ENCODE data around the gene KDM2A. TPM values are rescaled to one million over a fixed set of nuclear protein-coding genes. Genes with fewer than 3 reads are reported as not detected.

The KDM2A gene
- total RNA-seq, 2 donors from 2014 or later, result 40.1 to 130 TPM

- H3K9me3 ChIP-seq, result no peaks in the 10 kb centered on the region
- no peaks in the 10 kb centered on the region for H3K27me3 ChIP-seq (replicated peaks; ENCODE audit: insufficient read depth)
- no peaks in the 10 kb centered on the region for H3K36me3 ChIP-seq
- peaks cover 0 to 14% of the 10 kb centered on the region in 2 donors for H3K4me1 ChIP-seq (ENCODE audit: control insufficient read depth in 1 of 2, low read depth in 2 of 2)
- ATAC-seq (ENCODE audit: insufficient number of reproducible peaks, low FRiP score, low read depth) (no peak), DNase-seq (ENCODE audit: low spot score) (no peak)
- no peak overlapping the region for H3K4me3 ChIP-seq
- TF ChIP-seq CTCF (IDR thresholded peaks at IDR 0.05), result no peak
- no peak overlapping the region for H3K27ac ChIP-seq
Measured at GRCh38 chr11:67111261-67111660, 7.8 kb upstream of the KDM2A start.

DNA sequence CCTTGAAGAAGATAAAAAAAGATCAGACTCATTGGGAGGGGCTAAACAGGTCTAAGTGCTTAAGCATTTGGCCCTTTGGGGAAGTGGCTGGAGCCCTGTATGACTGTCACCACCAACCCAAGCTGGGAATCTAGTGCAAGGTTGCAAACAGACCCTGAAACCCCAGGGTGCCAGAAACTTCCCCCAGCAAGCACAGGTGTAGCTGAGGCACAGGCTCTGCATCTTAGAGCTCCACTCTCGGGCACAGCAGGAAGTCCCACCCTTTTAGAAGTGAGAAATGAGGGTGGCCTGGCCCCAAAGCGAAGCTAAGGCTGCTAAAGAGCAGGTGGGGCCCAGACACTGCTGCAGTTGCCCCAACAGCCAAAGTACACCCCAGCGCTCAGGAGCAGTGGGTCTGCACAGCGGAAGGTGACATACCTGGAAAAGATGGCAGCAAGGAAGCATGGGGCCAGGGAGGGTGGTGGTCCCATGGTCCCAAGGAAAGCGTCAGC lies 5.8 kb upstream of the KDM2A start:
- Histone ChIP-seq H3K27ac (no peak overlapping the region), H3K9me3 (no peaks in the 10 kb centered on the region), H3K36me3 (no peaks in the 10 kb centered on the region), H3K4me3 (no peak overlapping the region), H3K27me3 (replicated peaks; ENCODE audit: insufficient read depth) (no peaks in the 10 kb centered on the region), H3K4me1 (ENCODE audit: control insufficient read depth in 1 of 2, low read depth in 2 of 2) (peaks cover 0 to 17% of the 10 kb centered on the region in 2 donors)
- ATAC-seq (ENCODE audit: insufficient number of reproducible peaks, low FRiP score, low read depth), result no peak
- DNase-seq (ENCODE audit: low spot score), result no peak
- TF ChIP-seq CTCF (IDR thresholded peaks at IDR 0.05), result no peak

- TF ChIP-seq CTCF (IDR thresholded peaks at IDR 0.05), result no peak
- Histone ChIP-seq H3K36me3 (no peaks in the 10 kb centered on the region), H3K4me1 (ENCODE audit: control insufficient read depth in 1 of 2, low read depth in 2 of 2) (peaks cover 0 to 18% of the 10 kb centered on the region in 2 donors)
Measured at GRCh38 chr11:67114275-67114896, 4.7 kb upstream of the KDM2A start.

GRCh38 chr11:67116758-67117105 lies 2.3 kb upstream of the KDM2A start:
- H3K36me3 ChIP-seq, result no peaks in the 10 kb centered on the region
- TF ChIP-seq CTCF (IDR thresholded peaks at IDR 0.05), result no peak
- H3K27me3 ChIP-seq (replicated peaks; ENCODE audit: insufficient read depth), result no peaks in the 10 kb centered on the region
- no peak for ATAC-seq (ENCODE audit: insufficient number of reproducible peaks, low FRiP score, low read depth)
- DNase-seq (ENCODE audit: low spot score), result no peak
- peaks cover 5 to 11% of the 10 kb centered on the region in 2 donors for H3K4me1 ChIP-seq (ENCODE audit: control insufficient read depth in 1 of 2, low read depth in 2 of 2)
- no peaks in the 10 kb centered on the region for H3K9me3 ChIP-seq
- no peak overlapping the region for H3K4me3 ChIP-seq
- H3K27ac ChIP-seq, result no peak overlapping the region

More at GRCh38 chr11:67114275-67114896, 4.7 kb upstream of the KDM2A start:
- H3K27ac ChIP-seq, result no peak overlapping the region
- no peak overlapping the region for H3K4me3 ChIP-seq
- no peaks in the 10 kb centered on the region for H3K27me3 ChIP-seq (replicated peaks; ENCODE audit: insufficient read depth)
- ATAC-seq (ENCODE audit: insufficient number of reproducible peaks, low FRiP score, low read depth), result no peak
- no peaks in the 10 kb centered on the region for H3K9me3 ChIP-seq
- no peak for DNase-seq (ENCODE audit: low spot score)

DNA sequence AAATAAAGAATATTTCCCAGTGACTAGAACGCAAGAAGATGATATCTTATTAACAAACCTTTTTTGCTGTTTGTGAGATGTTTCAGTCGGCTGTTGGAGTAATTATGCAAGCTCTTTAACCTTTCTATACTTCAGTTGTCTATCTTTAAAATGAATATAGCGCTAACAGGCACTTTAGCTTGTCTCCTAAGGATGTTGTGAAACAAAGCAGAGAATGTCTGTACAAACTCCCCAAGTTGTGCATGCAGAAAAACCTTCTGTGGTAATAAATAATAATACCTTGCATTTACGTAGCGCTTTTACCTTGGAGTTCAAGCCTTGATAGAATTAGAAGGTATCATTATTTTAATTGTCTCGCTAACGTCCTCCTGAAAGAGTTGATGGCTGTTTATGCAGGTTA lies 1.9 kb upstream of the KDM2A start:
- ATAC-seq (ENCODE audit: insufficient number of reproducible peaks, low FRiP score, low read depth) (no peak), DNase-seq (ENCODE audit: low spot score) (no peak)
- H3K9me3 ChIP-seq, result no peaks in the 10 kb centered on the region
- H3K27me3 ChIP-seq (replicated peaks; ENCODE audit: insufficient read depth), result no peaks in the 10 kb centered on the region
- no peaks in the 10 kb centered on the region for H3K36me3 ChIP-seq
- peak overlapping the region in 1 of 2 donors; percentile 43 for H3K27ac ChIP-seq
- TF ChIP-seq CTCF (IDR thresholded peaks at IDR 0.05), result no peak
- H3K4me1 ChIP-seq (ENCODE audit: control insufficient read depth in 1 of 2, low read depth in 2 of 2), result peaks cover 9 to 14% of the 10 kb centered on the region in 2 donors
- peak overlapping the region; percentile 53 for H3K4me3 ChIP-seq
